Activated T-cell treated with anti-CD3 and anti-CD28 coated beads, Interleukin-2, amount 50 U/mL, for 4 hours (primary cell): ENCODE data around the gene ANKRD12. TPM values are rescaled to one million over a fixed set of nuclear protein-coding genes. Genes with fewer than 3 reads are reported as not detected.

Experiments used
- ATAC-seq, 2 donors: fragments of 200-7000 bp; cut with Tn5 transposase; one replicate each; pipeline ENCODE4 v1.10.0; 2021
- DNase-seq: peaks from one replicate; pipeline ENCODE4 v3.0.0-alpha.2; 2020
- H3K27me3 Mint-ChIP-seq: one replicate; pipeline ENCODE4 v1.8.0; 2021; ENCODE audit warnings: low read depth, mixed read lengths
- H3K36me3 Mint-ChIP-seq: one replicate; pipeline ENCODE4 v1.8.0; 2022; ENCODE audit warnings: mixed read lengths; ENCODE audit not compliant: insufficient read depth
- H3K4me1 Mint-ChIP-seq: one replicate; pipeline ENCODE4 v1.8.0; 2021; ENCODE audit warnings: low read depth, mixed read lengths
- H3K4me3 Mint-ChIP-seq: one replicate; pipeline ENCODE4 v1.8.0; 2021; ENCODE audit warnings: mild to moderate bottlenecking, moderate library complexity, mixed read lengths
- H3K9me3 Mint-ChIP-seq: one replicate; pipeline ENCODE4 v1.8.0; 2021; ENCODE audit warnings: mixed read lengths
- total RNA-seq, 3 donors: library from RNA; stranded (reverse); gene quantifications; one replicate each; pipeline ENCODE4 v1.2.1, GENCODE V29; 2021

ANKRD12 gene
- total RNA-seq, 3 donors from 2014 or later = 49.7 to 62.9 (median 57.7) TPM

DNA sequence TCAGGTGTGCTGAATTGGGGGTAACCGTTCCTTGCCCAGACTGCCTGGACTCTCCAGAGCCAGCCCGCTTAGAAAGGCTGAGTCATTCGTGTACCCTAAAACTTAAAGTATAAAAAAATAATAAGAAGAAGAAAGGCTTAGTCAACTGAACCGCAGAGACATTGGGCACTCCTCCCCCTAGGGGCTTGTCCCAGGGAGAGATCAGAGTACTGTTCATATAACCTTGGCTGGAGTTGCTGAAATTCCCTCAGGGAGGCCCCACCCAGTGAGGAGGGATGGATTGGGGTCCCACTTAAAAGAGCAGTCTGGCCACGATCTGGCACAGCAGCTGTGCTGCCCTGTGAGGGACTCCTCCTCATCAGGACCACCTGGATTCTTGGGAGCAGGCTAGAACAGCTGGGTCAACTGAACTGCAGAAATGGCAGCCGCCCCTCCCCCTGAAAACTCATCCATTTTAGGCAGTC lies 37.2 kb downstream of the ANKRD12 start:
- Mint-ChIP-seq H3K9me3 (no peaks in the 10 kb centered on the region), H3K36me3 (peaks cover 33% of the 10 kb centered on the region), H3K4me1 (peaks cover 81% of the 10 kb centered on the region), H3K4me3 (no peak overlapping the region), H3K27me3 (no peaks in the 10 kb centered on the region)
- no peak for DNase-seq
- ATAC-seq = peak; percentile 7 to 67

DNA sequence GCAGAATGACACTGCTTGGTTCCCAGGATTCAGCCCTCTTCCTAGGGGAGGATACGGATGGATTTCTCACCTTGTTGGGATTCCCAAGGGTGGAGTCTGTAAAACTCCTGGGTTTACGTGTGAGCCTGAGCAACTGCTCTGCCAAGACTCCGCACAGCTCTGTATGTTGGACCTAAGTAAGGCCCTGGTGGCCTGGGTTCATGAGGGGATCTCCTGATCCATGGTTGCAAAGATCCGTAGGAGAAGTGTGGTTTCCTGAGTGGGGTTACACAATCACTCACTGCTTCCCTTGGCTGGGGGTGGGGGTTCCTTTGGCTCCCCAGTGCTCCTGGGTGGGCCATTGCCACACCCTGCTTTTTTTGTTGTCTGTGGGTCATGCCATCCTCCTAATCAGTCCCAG lies 37.7 kb downstream of the ANKRD12 start:
- DNase-seq (no peak), ATAC-seq (peak in 1 of 2 donors; percentile 10)
- Mint-ChIP-seq H3K9me3 (no peaks in the 10 kb centered on the region), H3K4me3 (no peak overlapping the region), H3K4me1 (peaks cover 79% of the 10 kb centered on the region), H3K36me3 (peaks cover 32% of the 10 kb centered on the region), H3K27me3 (no peaks in the 10 kb centered on the region)

DNA sequence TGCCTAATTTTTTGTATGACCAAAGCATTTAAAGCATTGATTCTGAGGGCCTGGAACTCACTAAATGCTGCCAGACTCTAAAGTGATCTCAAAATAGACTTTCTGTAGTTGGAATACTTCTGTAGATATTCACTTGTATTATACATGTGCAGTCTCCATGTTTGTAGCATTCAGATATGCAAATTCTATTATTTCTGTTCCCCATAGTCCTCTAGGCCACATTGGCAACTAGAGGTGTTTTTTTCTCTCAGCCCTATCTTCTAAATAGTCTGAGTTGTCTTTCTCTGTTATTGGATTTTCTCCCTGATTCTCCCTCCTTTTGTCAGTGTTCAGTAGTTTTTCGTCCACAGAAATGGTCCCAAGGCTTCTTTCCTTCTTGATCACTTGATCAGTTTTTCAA lies 38.5 kb downstream of the ANKRD12 start:
- Mint-ChIP-seq H3K36me3 (peaks cover 33% of the 10 kb centered on the region), H3K4me1 (peaks cover 78% of the 10 kb centered on the region), H3K4me3 (no peak overlapping the region), H3K27me3 (no peaks in the 10 kb centered on the region), H3K9me3 (no peaks in the 10 kb centered on the region)
- no peak for DNase-seq
- ATAC-seq = no peak

DNA sequence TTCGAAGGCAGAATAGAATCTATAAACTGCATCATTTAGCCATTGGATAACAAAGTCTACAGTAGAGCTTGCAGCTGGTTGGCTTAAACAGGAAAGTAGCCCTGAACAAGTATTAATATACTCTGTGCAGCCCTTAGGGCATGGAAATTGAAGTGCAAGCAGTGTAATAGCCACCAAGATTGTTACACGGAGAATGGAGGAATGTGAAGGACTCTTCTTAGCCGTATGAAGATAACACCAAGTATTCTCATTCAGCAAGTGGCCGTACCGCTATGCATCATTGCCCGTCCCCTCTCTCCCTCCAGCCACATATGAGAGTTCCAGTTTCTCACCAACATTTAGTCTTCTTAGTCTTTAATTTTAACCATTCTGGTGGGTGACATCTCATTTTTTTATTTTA lies 40.5 kb downstream of the ANKRD12 start:
- H3K27me3 Mint-ChIP-seq = no peaks in the 10 kb centered on the region
- H3K4me1 Mint-ChIP-seq = peaks cover 79% of the 10 kb centered on the region
- no peak for ATAC-seq

DNA sequence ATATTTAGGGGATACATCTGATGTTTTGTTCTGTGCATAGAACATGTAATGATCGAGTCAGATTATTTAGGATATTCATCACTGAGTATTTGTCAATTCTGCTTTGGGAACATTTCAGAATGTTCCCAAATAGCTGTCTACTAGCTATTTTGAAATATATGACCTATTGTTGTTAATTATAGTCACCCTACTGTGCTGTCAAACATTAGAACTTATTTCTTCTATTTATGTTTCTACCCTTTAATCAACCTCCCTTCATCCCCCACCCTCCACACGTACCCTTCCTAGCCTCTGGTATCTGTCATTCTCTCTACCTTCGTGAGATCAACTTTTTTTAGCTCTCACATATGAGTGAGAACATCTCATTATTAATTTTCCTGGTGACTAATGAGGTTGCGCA lies 40.9 kb downstream of the ANKRD12 start:
- Mint-ChIP-seq H3K4me1 (peaks cover 77% of the 10 kb centered on the region), H3K9me3 (no peaks in the 10 kb centered on the region), H3K36me3 (peaks cover 24% of the 10 kb centered on the region), H3K4me3 (peak overlapping the region; percentile 45), H3K27me3 (no peaks in the 10 kb centered on the region)
- DNase-seq (no peak), ATAC-seq (no peak)

More for the DNA sequence above, 40.5 kb downstream of the ANKRD12 start:
- DNase-seq = no peak
- H3K36me3 Mint-ChIP-seq = peaks cover 24% of the 10 kb centered on the region
- H3K4me3 Mint-ChIP-seq = no peak overlapping the region
- no peaks in the 10 kb centered on the region for H3K9me3 Mint-ChIP-seq

DNA sequence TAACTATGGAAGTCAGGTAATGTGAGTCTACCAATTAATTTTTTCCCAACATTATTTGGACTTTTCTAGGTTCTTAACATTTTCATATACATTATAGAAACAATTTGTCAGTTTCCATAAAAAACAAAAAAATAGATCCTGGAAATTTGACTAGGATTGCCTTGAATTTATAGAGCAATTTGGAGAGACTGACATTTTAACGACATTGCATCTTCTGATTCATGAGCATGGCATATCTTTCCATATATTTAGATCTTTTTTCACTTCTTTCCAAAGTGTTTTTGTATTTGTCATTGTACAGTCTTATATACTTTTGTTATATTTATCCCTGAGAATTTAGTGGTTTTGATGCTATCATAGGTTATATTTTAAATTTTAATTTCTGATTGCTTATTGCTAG lies 42.0 kb downstream of the ANKRD12 start:
- Mint-ChIP-seq H3K4me1 (peaks cover 77% of the 10 kb centered on the region), H3K27me3 (no peaks in the 10 kb centered on the region), H3K9me3 (no peaks in the 10 kb centered on the region), H3K36me3 (peaks cover 34% of the 10 kb centered on the region), H3K4me3 (no peak overlapping the region)
- no peak for DNase-seq
- no peak for ATAC-seq

DNA sequence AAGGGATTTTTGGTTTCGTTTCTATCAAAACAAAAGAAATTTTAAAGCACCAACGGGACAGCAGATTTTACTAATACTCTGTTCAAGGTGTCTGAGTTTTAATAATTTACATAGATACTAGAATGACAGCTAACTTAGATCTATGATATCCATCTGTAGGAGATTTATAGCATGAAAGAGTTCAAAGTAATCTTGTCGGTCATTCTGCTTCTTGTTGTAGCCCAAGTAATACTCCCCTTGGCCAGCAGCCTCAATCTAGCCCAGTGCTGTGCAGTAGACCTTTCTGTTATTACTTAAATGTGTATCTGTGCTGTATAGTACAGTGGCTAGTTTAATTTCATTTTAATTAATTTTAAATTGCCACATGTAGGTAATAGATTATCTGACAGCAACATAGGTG lies 44.7 kb downstream of the ANKRD12 start:
- no peaks in the 10 kb centered on the region for H3K27me3 Mint-ChIP-seq
- peaks cover 55% of the 10 kb centered on the region for H3K36me3 Mint-ChIP-seq
- ATAC-seq (no peak), DNase-seq (no peak)
- H3K9me3 Mint-ChIP-seq = no peaks in the 10 kb centered on the region
- peaks cover 84% of the 10 kb centered on the region for H3K4me1 Mint-ChIP-seq
- no peak overlapping the region for H3K4me3 Mint-ChIP-seq

DNA sequence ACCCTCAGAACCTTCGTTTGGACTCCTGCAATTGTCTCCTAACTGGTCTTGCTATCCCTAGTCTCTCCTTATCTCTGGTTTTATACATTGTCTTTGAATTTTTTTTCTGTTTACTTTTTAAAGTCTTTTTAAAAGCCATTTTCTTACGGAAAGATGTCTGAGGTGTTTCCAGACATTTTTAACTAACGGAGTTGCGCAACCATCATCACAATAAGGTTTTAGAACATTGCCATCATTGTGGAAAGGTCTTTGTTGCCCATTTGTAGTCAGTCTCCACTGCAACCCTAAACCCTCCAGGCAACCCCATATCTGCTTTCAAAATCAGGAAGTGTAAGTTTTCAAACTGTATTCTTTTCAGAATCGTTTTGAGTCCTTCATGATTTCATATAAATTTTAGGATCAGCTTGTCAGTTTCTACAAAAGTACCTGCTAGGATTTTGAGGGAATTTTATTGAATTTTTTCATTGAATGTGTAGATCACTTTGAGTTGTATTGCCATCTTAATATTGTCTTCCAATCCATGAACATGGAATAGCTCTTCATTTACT lies 46.3 kb downstream of the ANKRD12 start:
- Mint-ChIP-seq H3K4me3 (no peak overlapping the region), H3K4me1 (peaks cover 73% of the 10 kb centered on the region), H3K27me3 (no peaks in the 10 kb centered on the region), H3K36me3 (peaks cover 54% of the 10 kb centered on the region), H3K9me3 (no peaks in the 10 kb centered on the region)
- ATAC-seq = no peak
- no peak for DNase-seq

DNA sequence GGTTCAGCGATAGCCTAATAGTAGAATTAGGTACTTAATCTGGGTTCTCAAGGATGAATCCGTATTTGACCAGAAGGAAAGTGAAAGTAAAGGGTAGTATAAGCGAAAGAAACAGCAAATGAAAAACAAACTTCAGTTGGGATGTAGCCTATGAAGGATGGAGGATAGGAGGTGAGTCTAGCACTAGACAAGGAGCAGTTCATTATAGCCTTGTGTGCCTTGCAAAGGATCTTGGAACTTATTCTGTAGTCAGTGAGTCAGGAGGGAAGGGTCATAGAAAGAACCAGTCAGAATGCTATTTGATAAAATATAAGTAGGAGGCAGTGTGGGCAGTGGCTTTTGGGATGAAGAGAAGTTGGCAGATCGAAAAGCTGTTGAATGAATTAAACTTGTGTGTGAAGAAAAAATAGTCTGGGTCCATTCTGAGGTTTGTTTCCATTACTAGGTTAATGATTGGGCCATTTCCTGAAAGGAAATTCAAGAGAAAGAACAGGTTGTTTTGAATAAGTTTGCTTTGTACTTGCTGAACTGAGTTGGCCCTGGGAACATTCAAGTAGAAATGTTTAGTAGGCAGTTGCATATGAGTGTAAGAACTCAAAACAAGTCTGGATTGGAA lies 48.5 kb downstream of the ANKRD12 start:
- Mint-ChIP-seq H3K4me1 (peaks cover 69% of the 10 kb centered on the region), H3K4me3 (peak overlapping the region; percentile 72), H3K27me3 (no peaks in the 10 kb centered on the region), H3K9me3 (no peaks in the 10 kb centered on the region), H3K36me3 (peaks cover 53% of the 10 kb centered on the region)
- ATAC-seq = peak; percentile 80 to 82
- DNase-seq = no peak

DNA sequence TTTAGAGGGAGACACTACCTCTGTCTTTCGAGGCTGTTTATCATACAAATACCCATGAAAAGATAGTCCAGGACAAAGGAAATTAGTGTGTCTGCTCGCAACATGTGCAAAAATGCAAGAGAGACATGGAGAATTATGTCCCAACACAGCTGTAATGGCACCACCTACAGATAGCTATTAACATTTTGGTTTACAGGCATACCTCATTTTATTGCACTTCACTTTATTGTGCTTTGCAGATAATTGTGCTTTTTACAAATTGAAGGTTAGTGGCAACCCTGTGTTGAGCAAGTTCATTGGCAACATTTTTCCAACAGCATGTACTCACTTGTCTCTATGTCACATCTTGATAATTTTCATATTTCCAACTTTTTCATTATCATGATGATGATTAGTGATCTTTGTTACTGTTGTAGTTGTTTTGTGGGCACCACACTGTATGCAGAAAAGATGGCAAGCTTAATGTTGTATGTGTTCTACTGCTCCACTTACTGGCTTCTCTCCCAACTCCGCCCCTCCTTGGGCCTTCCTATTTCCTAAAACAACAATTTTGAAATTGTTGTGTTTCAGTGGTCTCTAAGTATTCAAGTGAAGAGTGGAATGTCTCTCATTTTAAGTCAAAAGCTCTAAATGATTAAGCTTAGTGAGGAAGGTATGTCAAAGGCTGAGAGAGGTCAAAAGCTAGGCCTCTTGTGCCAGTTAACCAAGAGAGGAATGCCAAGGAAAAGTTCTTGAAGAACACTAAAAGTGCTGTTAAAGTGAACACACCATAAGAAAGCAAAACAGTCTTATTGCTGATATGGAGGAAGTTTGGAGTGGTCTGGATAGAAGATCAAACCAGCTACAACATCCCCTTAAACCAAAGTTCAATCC lies 52.0 kb downstream of the ANKRD12 start:
- DNase-seq = no peak
- H3K4me1 Mint-ChIP-seq = peaks cover 57% of the 10 kb centered on the region
- no peak for ATAC-seq
- peaks cover 57% of the 10 kb centered on the region for H3K36me3 Mint-ChIP-seq
- H3K9me3 Mint-ChIP-seq = no peaks in the 10 kb centered on the region
- H3K27me3 Mint-ChIP-seq = no peaks in the 10 kb centered on the region
- no peak overlapping the region for H3K4me3 Mint-ChIP-seq

DNA sequence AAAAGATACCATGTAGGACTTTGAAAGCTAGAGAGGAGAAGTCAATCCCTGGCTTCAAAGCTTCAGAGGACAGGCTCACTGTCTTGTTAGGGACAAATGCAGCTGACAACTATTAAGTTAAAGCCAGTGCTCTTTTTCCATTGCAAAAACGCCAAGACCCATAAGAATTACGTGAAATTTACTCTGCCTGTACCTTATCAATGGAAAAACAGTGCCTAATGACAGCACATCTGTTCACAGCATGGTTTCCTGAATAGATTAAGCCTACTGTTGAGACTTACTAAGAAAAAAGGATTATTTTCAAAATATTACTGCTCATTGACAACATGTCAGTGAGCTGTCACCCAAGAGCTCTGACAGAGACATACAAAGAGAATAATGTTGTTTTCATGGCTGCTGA lies 52.9 kb downstream of the ANKRD12 start:
- no peak for DNase-seq
- H3K4me1 Mint-ChIP-seq = peaks cover 53% of the 10 kb centered on the region

DNA sequence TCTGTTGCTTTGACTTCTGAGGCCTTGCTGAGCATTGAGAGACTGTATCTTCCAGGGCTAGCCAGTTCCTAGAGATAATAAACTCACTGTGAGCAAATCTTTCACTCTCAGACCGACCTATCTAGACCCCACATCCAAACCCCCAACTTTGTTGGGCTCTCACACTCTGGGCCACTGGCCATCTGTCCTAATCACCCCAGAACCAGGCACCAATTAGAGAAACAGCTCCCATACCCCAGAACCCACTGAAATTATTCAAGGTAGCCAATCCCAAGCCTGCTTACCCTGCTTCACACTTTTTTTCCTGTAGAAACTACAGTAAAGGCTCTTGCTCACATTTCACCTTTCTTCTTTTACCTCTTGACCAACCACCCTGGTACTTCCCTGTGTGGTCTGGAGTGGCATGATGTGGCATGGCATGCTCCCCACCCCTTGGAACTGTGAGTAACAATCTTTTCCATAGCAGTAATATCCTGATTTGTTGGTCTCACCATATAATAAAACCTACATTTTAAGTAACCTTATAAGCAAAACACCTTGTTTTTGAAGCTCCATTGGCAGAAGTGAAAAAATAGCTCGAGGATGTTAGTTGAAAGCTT lies 55.2 kb downstream of the ANKRD12 start:
- Mint-ChIP-seq H3K4me1 (peaks cover 33% of the 10 kb centered on the region), H3K9me3 (no peaks in the 10 kb centered on the region), H3K27me3 (no peaks in the 10 kb centered on the region), H3K36me3 (peaks cover 52% of the 10 kb centered on the region), H3K4me3 (no peak overlapping the region)
- ATAC-seq = no peak
- DNase-seq = no peak

More for the DNA sequence above, 52.9 kb downstream of the ANKRD12 start:
- no peak overlapping the region for H3K4me3 Mint-ChIP-seq
- H3K27me3 Mint-ChIP-seq = no peaks in the 10 kb centered on the region
- no peak for ATAC-seq
- peaks cover 55% of the 10 kb centered on the region for H3K36me3 Mint-ChIP-seq
- no peaks in the 10 kb centered on the region for H3K9me3 Mint-ChIP-seq

DNA sequence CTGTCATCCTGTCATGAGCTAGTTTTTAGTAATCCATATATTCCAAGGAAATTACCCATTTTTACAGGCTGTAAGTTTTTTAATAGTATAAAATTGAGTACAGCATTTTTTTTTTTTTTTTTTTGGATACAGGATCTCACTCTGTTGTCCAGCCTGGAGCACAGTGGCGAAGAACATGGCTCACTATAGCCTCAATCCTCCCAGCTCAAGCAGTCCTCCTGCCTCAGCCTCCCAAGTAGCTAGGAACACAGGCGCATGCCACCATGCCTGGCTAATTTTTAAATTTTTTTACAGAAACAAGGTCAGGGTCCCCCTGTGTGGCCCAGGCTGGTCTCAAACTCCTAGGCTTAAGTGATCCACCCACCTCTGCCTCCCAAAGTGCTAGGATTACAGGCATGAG lies 56.5 kb downstream of the ANKRD12 start:
- no peak overlapping the region for H3K4me3 Mint-ChIP-seq
- peaks cover 54% of the 10 kb centered on the region for H3K36me3 Mint-ChIP-seq
- ATAC-seq (no peak), DNase-seq (no peak)
- H3K4me1 Mint-ChIP-seq = peaks cover 32% of the 10 kb centered on the region
- H3K9me3 Mint-ChIP-seq = no peaks in the 10 kb centered on the region
- no peaks in the 10 kb centered on the region for H3K27me3 Mint-ChIP-seq

DNA sequence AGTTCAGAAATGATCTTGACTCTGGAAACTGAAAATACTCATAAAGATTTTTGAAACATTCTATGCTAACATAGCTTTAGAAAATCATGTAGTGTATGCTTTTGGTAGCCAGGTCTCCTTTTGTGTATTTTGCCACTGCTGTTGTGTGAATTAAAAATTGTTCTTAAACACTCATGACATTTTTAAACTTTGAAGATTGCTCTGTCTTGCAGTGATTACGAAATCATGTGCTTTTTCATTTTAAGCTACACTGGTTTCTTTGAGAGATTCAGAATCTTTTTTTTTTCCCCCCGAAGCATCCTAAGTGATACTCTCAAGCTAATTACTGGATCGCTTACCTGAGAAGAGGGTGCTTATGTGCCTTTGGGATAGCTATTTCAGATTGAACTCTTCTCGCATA lies 60.0 kb downstream of the ANKRD12 start:
- Mint-ChIP-seq H3K4me1 (peaks cover 19% of the 10 kb centered on the region), H3K36me3 (peaks cover 37% of the 10 kb centered on the region), H3K4me3 (no peak overlapping the region), H3K9me3 (no peaks in the 10 kb centered on the region), H3K27me3 (no peaks in the 10 kb centered on the region)
- ATAC-seq = no peak
- no peak for DNase-seq
